Head of caudate nucleus (tissue), 42 donors: ENCODE results near the gene MAN1B1.
"Not testable (repeated sequence)": the region's sequence is repeated elsewhere in the genome, so short reads cannot be mapped to it uniquely, and the experiment has no call there.

Source experiments
- DNase-seq, 42 donors: peaks; one replicate each; pipeline versions ENCODE4 v3.0.0 to v3.0.0-alpha.2; 2020 to 2021; ENCODE audit warnings: mixed read lengths in 7 of 42
- intact Hi-C: fragments of 100-400 bp; cut with DNase I; formaldehyde crosslinking; loops from one replicate; pipeline ENCODE4 v1.15.0; 2022

MAN1B1 gene

DNA sequence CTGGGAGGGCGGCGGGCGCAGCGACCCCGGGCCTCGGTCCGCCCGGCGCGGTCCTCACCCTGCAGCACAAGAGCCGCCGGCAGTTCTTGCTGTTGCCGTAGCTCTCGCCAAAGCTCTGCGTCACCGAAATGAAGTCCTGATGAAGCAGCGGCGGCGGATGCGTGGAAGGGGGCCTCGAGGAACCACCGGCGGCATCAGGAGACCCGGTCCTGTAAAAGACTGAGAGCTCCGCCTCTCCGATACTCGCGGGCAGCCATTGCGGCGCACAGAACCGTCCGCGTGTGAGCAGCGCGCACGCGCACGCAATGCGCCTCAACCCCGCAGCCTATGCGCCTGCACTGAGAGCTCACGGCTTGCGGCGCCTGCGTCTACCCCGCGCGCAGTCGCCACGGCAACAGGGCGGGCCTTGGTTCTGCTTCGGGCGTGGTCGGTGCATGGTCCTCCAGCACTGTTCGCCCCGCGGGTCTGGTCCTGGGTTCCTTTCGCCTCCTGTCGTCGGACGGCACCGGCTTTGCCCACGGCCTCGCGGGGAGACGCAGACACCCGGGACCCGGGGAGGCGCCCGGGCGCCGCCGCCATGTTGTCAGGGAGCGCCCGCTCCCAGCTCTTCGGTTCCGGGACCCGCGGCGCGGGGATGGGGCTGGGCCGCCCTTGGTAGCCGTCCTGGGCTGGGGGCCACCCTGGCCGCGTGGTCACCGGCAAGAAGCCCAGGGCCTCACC lies 42.8 kb downstream of the MAN1B1 start:
- DNase-seq, result peak; percentile 69 to 94 (median 88)
- intact Hi-C loops, result loop anchor here (10.0 kb wide), 1 partner anchor 55 kb away; the partner anchor contains the start of genes ANAPC2 and SSNA1

DNA sequence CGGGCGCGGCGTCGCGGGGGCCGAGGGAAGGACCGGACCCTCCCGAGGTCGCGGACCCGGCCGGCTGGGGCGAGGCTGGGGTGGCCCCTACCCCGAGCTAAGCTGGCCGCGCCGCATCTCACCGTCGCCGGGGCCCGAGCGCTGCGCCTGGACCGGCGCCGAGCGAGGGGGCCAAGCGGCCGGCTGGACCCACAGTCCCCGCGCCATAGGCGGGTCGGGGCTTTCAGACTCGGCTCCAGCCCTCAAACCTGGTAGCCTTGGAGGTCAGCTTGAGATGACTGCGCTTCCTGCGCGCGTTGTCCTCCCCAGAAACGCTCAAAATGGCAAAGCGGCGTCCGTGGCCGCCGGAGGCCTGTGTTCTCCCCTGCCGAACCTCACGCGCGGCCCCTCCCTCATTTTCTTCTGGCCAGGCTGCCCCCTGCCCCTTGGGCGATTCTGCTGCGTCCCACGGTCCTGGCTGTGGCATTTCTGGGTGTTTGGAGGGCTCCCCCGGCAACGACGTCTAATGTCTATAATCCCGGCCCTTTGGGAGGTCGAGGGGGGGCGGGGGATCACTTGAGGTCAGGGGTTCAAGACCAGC lies 43.5 kb downstream of the MAN1B1 start:
- intact Hi-C loops, result no loop called here
- no peak for DNase-seq

DNA sequence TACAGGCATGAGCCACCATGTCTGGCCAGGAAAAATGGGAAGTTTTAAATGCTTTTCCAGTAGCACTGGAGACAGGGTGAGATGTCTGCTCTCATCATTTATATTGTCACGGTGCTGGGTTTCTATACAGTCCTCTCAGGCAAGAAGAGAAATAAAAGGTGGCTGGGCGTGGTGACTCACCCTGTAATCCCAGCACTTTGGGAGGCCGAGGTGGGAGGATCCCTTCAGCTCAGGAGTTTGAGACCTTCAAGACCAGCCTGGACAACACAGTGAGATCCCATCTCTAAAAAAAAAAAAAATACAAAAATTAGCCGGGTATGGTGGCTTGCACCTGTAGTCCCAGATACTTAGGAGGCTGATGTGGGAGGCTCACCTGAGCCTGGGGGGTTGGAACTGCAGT lies 47.4 kb downstream of the MAN1B1 start:
- intact Hi-C loops, result no loop called here
- no peak for DNase-seq

DNA sequence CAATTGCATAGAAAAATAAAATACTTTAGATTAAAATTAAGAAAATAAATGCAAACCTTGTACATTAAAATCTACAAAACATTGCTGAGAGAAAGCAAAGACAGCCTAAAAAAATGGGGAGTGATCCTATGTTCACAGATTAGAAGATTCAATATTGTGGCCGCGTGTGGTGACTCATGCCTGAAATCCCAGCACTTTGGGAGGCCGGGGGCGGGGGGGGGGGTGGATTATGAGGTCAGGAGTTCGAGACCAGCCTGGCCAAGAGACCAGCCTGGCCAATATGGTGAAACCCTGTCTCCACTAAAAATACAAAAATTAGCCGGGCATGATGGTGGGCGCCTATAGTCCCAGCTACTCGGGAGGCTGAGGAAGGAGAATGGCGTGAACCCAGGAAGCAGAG lies 48.4 kb downstream of the MAN1B1 start:
- DNase-seq, intact Hi-C loops: not testable (repeated sequence)

DNA sequence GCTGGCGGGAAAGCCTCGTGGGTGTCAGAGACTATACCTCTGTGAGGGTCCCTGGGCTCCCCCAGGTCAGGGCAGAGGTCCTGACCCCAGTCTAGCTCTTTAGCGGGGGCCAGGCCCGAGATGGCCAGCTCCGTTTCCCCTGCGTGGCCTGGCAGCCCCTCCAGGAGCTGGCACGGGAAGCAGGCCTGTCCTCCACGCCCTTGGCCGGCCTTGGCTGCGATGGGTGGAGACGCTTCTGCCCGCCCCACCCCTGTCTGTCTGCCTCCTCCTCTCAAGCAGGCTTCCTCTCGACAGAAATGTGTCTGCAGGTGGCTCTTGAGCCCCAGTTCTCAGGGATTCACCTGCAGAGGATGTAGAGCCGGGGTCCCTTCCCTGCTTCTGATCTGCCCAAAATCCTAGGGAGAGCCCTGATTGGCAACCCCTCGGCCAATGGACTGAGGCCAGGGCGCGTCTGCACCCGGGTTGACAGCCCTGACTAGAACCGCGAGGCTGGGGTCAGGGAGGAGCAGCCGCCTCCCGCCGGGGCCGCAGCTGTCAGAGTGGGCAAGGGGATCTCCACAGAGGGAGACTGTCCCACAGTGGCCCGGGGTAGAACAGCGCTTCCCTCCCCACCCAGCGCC lies 49.6 kb downstream of the MAN1B1 start:
- no peak for DNase-seq
- intact Hi-C loops, result no loop called here

DNA sequence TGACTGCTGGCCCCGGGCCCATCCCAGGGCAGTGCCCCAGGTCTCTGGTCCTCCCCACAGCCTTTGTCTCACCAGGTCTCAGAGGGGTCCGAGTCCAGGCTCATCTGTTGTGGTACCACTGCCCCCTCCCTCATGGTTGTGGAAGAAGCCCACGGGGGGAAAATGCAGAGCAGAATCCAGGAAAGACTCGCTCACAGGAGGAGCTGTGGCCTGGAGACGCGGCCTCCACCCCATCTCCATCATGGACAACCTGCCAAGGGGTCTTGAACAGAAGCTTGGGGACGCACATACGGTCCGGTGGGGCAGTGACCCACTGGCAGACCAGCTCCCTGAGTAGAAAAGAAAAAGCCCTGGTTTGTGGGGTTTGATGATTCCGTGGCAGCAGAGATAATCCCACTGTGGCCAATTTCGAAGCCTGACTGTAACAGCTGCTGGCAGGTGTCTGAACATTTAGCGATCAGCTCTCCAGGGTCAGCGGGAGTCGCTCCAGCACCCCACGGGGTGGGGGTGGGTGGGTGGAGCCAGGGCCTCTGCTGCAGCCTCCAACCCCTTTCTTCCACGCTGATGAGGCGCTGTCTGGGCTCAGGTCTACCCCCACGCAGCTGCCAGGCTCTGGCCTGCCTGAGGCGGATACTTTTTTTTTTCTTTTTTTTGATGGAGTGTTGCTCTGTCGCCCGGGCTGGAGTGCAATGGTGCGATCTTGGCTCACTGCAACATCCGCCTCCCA lies 50.3 kb downstream of the MAN1B1 start:
- no peak for DNase-seq
- intact Hi-C loops, result no loop called here

DNA sequence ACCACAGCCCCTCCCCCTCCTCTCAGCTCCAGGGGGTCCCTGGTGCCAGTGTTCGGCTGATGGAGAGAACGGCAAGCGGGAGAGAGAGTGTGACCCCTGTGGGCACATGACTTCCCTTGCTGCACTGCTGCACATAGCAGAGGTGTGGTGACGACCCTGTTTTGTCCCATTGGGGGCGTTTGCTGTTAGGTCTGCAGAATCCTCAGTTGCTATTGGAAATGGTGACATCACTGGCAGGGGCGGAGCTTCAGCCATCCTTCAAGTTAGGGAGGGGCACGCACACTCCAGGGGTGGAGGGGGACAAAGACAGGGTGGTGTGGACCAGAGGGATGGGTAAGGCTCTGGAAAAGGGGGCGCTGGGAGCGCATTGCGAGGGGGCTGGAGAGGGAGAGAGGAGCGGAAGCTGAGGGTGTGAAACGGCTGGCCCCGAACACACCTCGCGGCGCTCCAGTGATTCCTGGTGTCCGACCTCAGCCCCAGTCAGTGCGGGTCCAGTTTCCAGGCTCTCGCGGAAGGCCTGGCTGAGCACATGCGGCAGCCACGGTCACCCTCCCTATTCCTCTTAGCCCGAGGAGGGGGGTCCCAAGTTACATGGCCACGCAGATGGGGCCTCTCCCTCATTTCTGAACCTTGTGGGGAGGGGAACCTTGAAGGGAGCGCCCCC lies 51.4 kb downstream of the MAN1B1 start:
- intact Hi-C loops, result no loop called here
- DNase-seq, result peak; percentile 49 to 93 (median 77)

DNA sequence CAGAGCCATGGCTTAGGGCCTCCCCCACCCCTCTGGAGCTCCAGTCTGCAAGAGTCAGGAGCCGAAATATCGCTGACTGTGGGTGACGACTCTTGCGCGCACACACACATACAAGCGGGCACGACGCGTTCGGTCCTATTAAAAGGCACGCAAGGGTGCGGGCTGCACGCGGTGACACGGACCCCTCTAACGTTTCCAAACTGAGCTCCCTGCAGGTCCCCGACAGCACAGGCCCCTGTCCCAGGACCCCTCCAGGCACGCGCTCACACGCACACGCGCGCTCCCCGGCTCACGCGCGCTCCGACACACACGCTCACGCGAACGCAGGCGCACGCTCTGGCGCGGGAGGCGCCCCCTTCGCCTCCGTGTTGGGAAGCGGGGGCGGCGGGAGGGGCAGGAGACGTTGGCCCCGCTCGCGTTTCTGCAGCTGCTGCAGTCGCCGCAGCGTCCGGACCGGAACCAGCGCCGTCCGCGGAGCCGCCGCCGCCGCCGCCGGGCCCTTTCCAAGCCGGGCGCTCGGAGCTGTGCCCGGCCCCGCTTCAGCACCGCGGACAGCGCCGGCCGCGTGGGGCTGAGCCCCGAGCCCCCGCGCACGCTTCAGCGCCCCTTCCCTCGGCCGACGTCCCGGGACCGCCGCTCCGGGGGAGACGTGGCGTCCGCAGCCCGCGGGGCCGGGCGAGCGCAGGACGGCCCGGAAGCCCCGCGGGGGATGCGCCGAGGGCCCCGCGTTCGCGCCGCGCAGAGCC lies 52.1 kb downstream of the MAN1B1 start, which contains the start of gene GRIN1:
Gene GRIN1, plus strand, starts transcription at position 433 of the 746 bp plus-strand sequence. CDS start 333 bp downstream, outside the sequence.
- intact Hi-C loops, result no loop called here
- peak in 41 of 42 donors; percentile 34 to 91 (median 76) for DNase-seq

DNA sequence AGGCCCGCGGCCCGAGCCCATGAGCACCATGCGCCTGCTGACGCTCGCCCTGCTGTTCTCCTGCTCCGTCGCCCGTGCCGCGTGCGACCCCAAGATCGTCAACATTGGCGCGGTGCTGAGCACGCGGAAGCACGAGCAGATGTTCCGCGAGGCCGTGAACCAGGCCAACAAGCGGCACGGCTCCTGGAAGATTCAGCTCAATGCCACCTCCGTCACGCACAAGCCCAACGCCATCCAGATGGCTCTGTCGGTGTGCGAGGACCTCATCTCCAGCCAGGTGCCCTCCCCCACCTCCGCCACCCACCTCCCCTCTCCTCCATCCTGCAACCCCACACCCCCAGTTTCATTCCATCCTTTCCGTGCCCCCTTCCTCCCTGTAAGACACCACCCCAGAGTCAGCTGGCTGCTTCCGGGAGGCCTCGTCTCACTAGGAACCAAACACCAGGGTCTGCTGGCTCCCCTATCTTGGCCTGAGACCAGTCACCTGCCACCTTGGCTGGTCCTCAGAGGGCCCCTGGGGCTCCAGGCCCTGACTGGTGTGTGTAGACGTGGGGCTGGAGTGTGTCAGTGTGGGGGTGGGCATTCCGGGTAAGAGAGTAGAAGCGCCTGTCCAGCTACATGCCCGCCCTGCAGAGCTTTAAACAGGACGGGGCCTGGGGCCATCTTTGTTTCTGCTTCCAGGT lies 52.8 kb downstream of the MAN1B1 start:
- intact Hi-C loops, result no loop called here
- DNase-seq, result no peak

DNA sequence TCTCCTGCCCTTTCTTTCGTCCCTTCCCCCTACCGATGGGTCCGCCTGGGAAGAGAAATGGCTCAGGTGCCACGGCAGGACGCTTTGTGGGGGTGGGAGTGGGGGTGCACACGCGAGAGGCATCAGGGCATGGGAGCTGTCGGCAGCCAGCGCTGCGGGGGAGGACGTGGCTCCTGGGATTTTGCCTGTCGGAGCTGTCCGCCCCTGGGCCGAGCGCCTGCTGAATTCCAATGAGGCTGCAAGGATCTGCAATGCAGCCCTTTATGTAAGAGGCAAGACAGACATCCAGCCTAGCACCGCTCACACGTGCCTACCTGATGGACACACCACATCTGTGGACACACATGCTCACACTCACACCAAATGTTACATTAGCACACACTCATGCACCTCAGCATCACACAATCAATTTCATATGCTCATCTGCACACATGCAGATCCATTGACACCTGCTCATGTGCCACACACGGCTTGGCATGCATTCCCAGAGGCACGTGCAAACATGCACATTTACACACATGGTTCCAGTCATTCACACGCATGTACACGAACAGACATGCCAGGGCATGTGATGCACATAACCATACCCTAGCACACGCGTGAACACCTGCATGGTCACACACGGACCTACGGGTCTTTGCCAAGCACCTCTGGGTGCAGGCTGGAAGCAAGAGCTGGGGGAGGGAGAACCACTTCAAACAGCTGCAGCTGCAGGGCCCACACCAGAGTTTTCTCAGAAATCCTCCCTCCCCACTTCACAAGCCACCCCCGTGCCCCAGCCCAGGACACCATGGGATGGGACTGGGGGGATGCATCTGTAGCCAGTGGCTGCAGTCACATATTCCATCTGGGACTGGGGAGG lies 53.6 kb downstream of the MAN1B1 start:
- intact Hi-C loops, result no loop called here
- peak; percentile 48 to 95 (median 82) for DNase-seq

DNA sequence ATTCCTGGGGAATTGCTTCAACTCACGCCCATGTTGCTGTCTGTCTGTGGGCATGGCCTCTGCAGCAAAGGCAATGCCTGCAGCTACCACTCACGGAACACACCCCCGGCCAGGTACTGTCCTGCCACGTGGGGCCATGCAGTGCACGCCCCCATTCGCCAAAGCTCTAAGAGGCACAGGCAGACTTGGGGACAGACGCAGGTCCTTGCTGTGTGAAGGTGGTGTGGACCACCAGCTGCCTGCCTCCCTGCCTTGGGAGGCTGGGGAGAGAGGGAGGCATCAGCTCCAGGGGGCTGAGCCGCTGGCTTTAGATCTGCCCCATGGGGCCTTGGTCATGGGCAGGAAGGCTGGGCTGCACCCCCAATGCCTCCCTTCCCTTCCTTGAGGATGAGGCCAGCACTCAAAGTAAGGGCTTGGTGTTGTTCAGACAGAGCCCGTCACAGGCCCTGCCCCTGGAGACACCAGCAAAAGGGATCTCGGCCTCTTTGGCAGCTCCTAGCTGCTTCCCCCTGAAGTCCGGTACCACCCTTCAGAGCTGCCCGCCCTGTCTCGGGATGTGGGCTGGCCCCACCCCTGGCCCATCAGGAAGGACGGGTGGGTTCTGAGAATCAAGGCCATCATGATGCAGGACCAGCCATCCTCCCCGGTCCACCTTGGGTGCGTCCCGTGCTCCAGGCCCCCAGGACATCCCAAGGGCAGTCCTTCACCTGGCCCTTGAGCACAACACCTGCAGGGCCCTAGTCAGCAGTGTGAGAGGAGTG lies 54.4 kb downstream of the MAN1B1 start:
- intact Hi-C loops, result no loop called here
- no peak for DNase-seq

DNA sequence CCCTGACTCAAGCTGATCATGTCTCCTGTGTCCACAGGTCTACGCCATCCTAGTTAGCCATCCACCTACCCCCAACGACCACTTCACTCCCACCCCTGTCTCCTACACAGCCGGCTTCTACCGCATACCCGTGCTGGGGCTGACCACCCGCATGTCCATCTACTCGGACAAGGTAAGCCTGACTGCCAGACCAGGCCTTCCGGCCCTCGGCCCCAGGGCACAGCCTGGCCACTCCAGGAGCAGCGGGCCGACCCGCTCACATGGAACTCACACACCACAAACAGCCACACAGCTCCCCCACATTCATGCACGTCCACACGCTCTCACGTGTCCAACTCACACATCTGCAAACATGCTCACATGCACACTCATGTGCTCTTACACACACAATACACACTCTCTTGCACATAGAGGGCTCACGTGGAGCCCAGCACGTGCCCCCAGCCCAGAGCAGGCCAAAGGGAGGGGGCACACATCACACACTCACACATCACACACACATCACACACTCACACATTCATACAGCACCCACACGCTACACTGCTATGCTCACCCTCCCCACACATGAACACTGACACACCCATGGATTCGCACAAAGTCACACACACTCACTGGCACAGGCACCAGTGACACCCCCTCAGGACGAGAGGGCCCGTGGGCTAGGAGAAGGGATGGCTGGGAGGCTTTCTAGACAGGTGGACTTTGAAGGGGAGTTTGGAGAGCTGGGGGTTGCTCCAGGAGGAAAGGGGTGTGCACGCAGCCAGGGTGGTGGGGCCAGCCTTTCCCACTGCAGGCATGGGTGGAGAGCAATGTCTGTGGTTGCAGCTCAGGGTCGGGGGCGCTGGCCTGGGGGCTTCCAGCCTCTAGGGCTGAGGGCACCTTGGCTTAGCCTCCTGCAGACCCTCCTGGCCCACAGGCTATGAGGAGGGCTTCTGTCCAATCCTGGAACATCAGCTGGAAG lies 55.5 kb downstream of the MAN1B1 start:
- peak in 3 of 42 donors; percentile 30 to 58 (median 49) for DNase-seq
- intact Hi-C loops, result no loop called here

DNA sequence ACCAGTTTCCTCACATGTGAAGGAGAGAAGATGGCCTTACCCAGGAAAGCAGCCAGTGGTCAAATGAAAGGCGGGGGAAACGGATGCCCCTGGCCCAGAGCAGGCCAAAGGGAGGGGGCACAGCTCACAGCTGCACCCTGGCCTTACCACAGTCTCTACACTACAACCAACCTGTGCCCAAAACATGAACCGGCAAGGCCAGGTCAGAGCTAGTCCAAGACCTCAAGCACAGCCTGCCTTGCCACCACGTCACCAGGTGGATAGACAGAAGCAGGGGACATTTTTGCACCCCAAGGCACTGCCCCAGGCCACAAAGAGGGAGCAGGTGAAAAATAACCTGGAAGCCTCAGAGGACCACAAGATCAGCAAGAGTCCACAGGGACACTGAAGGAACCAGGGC lies 56.7 kb downstream of the MAN1B1 start:
- DNase-seq, result no peak
- intact Hi-C loops, result no loop called here

DNA sequence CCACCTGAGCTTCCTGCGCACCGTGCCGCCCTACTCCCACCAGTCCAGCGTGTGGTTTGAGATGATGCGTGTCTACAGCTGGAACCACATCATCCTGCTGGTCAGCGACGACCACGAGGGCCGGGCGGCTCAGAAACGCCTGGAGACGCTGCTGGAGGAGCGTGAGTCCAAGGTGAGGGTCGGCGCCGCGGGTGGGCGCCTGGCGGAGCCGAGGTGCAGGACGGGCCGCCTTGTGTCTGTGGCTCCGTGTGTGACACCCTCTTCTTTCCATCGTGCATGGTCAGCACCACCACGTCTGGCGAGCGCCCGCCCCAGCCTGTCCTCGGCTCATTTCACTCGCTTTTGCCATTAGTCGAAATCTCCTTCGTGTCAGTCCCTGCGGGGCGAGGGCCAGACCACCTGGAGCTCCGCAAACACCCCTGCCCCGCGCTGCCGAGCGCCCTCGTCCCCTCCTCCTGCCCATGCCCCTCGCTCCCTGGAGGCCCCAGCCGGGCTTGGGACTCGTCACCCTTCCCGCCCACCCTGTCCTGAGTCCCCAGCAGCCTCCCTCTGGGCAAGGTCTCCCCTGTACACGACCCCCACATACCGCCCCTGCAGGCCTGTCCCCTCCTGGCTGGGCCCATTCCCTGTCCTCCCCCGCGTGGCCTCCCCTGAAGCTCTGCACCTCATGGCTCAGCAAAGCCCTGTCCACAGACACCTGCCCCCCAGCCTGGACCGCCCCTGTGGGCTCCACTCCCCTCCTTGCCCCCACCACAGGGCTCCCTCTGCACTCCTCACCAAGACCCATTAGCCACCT lies 59.1 kb downstream of the MAN1B1 start:
- intact Hi-C loops, result no loop called here
- peak in 1 of 42 donors; percentile 25 for DNase-seq
